Nasal cavity respiratory epithelium epithelial cell of viscerocranial mucosa (primary cell): ENCODE results near the gene SMC6. TPM values are rescaled to one million over a fixed set of nuclear protein-coding genes. Genes with fewer than 3 reads are reported as not detected.

ENCODE experiments used
- total RNA-seq: library from RNA; depleted of rRNA; stranded (reverse); fragments of >200 nt; gene quantifications from 2 replicates; pipeline ENCODE4 v1.2.3, GENCODE V29; 2014

SMC6 gene, protein sequence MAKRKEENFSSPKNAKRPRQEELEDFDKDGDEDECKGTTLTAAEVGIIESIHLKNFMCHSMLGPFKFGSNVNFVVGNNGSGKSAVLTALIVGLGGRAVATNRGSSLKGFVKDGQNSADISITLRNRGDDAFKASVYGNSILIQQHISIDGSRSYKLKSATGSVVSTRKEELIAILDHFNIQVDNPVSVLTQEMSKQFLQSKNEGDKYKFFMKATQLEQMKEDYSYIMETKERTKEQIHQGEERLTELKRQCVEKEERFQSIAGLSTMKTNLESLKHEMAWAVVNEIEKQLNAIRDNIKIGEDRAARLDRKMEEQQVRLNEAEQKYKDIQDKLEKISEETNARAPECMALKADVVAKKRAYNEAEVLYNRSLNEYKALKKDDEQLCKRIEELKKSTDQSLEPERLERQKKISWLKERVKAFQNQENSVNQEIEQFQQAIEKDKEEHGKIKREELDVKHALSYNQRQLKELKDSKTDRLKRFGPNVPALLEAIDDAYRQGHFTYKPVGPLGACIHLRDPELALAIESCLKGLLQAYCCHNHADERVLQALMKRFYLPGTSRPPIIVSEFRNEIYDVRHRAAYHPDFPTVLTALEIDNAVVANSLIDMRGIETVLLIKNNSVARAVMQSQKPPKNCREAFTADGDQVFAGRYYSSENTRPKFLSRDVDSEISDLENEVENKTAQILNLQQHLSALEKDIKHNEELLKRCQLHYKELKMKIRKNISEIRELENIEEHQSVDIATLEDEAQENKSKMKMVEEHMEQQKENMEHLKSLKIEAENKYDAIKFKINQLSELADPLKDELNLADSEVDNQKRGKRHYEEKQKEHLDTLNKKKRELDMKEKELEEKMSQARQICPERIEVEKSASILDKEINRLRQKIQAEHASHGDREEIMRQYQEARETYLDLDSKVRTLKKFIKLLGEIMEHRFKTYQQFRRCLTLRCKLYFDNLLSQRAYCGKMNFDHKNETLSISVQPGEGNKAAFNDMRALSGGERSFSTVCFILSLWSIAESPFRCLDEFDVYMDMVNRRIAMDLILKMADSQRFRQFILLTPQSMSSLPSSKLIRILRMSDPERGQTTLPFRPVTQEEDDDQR
- total RNA-seq: 26.3 and 36.9 TPM in 2 replicates

DNA sequence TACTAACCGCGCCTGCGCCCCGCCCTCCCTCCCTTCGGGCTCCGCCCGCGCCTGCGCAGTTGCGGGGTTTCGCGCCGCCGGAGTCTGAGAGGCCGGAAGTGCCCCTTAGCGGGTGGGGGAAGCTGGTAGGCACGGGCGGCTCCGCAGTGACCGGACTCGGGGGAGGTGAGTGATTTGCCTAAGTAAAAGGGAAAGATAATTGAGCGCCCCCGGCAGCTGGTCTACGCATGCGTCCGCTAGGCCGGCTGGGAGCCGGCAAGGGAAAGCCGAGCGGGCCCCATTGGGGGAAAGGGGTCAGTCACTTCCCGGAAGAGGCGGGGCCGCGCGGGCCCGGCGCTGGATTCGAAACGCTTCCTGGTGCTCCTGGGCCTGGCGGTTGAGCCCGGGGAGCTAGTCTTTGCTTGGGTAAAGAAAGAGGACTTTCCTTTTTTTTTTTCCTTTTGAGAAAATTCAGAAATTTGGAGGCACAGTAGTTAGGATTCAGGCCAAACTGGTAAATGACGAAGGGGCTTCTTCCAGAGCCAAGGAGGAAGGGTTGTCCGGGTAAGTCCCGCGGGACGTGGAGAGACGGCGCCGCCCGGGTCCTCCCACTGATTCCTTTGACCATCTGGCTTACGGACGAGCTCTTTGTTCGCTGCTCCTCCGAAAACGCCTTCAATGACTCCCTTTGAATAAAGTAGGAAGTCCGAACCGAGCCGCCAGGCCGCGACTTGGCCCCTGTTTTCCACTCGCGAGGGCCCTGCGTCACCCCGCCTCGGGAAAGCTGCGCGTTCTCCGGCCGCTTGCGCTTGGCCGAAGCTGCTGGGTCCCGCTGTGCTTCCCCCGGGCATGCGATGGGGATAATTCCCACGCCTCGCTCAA, at the start of gene SMC6, which contains the start of gene GEN1:
Gene SMC6, minus strand, starts transcription at position 8 of the 861 bp plus-strand sequence. CDS start 7,864 bp downstream, outside the sequence.
Gene GEN1, plus strand, starts transcription at position 336 of the 861 bp plus-strand sequence. CDS start 5,806 bp downstream, outside the sequence.

Other genes with a start within 250 kb of the SMC6 start
- 0.34 and 0.57 TPM in 2 replicates for gene RAD51AP2, start 235.4 kb downstream of the SMC6 start, total RNA-seq
- 2.1 and 11.7 TPM in 2 replicates for gene VSNL1, start 213.1 kb downstream of the SMC6 start, total RNA-seq
- 4.1 and 7.8 TPM in 2 replicates for gene GEN1, start 328 bp upstream of the SMC6 start, total RNA-seq
- gene MSGN1, start 62.6 kb upstream of the SMC6 start, total RNA-seq: not detected in 2 replicates
- gene KCNS3, start 124.9 kb upstream of the SMC6 start, total RNA-seq: 4.1 and 8.1 TPM in 2 replicates